ENCODE measurements around the gene PSMD6. TPM values are rescaled to one million over a fixed set of nuclear protein-coding genes. Genes with fewer than 3 reads are reported as not detected.

The PSMD6 gene
- total and polyA plus RNA-seq, 2 donors from 2014 or later, result 62.7 to 78.0 TPM

DNA sequence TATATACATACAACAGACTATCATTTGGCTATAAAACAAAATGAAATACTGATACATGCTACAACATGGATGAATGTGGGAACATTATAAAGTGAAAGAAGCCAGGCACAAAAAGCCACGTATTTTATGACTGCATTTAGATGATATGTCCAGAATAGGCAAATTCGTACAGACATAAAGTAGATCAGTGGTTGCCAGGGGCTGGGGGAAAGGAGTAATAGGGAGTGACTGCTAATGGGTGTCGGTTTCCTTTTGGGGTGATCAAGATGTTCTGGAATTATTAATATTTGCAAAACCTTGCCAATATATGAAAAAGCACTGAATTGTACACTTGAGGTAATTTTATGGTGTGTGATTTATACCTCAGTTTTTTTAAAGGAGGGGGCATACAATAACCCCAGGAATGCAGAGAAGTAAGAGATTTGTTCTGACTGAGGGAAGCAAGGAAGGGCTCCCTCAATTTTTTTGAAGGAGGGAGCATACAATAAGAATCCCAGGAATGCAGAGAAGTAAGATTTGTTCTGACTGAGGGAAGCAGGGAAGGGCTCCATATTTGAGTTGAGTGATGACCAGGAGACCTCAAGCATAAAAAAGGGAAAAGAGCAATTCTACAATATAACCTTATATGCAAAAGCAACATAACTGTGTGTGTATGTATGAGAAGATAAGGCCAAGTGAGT lies 6.2 kb downstream of the PSMD6 start:
- Histone ChIP-seq H3K4me3 (ENCODE audit: low read length in 3 of 3) (no peak overlapping the region), H3K27ac (ENCODE audit: low read depth in 2 of 2, low read length in 2 of 2) (no peak overlapping the region), H3K9me3 (ENCODE audit: control insufficient read depth in 2 of 3, insufficient read depth in 1 of 3, low read length in 3 of 3) (no peaks in the 10 kb centered on the region), H3K4me1 (ENCODE audit: control insufficient read depth in 2 of 3, insufficient read depth in 2 of 3, low read depth in 1 of 3, low read length in 3 of 3) (peaks cover 0 to 2% (median under 1%) of the 10 kb centered on the region in 3 donors), H3K36me3 (ENCODE audit: control insufficient read depth in 2 of 3, insufficient read depth in 3 of 3, low read length in 3 of 3) (peaks cover 22 to 75% (median 33%) of the 10 kb centered on the region in 3 donors), H3K9ac (ENCODE audit: low read length in 3 of 3) (no peak overlapping the region), H3K27me3 (ENCODE audit: control insufficient read depth, insufficient read depth, low read length) (no peaks in the 10 kb centered on the region)
- FAIRE-seq (no peak), DNase-seq (no peak)
- TF ChIP-seq, protein P1, sequence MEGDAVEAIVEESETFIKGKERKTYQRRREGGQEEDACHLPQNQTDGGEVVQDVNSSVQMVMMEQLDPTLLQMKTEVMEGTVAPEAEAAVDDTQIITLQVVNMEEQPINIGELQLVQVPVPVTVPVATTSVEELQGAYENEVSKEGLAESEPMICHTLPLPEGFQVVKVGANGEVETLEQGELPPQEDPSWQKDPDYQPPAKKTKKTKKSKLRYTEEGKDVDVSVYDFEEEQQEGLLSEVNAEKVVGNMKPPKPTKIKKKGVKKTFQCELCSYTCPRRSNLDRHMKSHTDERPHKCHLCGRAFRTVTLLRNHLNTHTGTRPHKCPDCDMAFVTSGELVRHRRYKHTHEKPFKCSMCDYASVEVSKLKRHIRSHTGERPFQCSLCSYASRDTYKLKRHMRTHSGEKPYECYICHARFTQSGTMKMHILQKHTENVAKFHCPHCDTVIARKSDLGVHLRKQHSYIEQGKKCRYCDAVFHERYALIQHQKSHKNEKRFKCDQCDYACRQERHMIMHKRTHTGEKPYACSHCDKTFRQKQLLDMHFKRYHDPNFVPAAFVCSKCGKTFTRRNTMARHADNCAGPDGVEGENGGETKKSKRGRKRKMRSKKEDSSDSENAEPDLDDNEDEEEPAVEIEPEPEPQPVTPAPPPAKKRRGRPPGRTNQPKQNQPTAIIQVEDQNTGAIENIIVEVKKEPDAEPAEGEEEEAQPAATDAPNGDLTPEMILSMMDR (IDR thresholded peaks at IDR 0.05; ENCODE audit: borderline replicate concordance, extremely low read depth, insufficient read depth), result no peak
- intact Hi-C loops (cut with DNase I), result no loop called here

DNA sequence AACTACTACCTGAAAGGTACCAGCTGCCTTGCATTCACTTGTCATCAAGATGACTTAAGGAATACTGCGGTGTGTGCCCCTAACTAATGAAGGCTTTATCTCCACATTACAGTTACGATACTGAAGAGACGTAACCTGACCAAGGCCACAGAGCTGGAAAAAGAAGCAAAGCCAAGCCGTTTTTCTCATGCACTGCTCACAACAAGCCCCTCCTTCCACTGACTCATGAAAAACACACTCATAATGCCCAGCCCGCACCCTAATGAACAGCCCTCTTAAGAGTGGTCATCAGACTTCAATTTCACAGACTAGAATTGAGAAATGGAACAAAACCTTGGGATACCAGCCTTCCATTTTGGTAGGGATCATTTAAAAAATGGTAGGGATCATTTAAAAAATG lies 11.6 kb downstream of the PSMD6 start:
- H3K9me3 ChIP-seq (ENCODE audit: control insufficient read depth in 2 of 3, insufficient read depth in 1 of 3, low read length in 3 of 3), result no peaks in the 10 kb centered on the region
- DNase-seq (no peak), FAIRE-seq (no peak)
- no peak overlapping the region for H3K9ac ChIP-seq (ENCODE audit: low read length in 3 of 3)
- H3K27ac ChIP-seq (ENCODE audit: low read depth in 2 of 2, low read length in 2 of 2), result no peak overlapping the region
- peaks cover 0 to 12% (median 6%) of the 10 kb centered on the region in 3 donors for H3K4me1 ChIP-seq (ENCODE audit: control insufficient read depth in 2 of 3, insufficient read depth in 2 of 3, low read depth in 1 of 3, low read length in 3 of 3)
- H3K4me3 ChIP-seq (ENCODE audit: low read length in 3 of 3), result no peak overlapping the region
- H3K27me3 ChIP-seq (ENCODE audit: control insufficient read depth, insufficient read depth, low read length), result no peaks in the 10 kb centered on the region
- H3K36me3 ChIP-seq (ENCODE audit: control insufficient read depth in 2 of 3, insufficient read depth in 3 of 3, low read length in 3 of 3), result peaks cover 24 to 78% (median 30%) of the 10 kb centered on the region in 3 donors
- TF ChIP-seq, protein P1 (IDR thresholded peaks at IDR 0.05; ENCODE audit: borderline replicate concordance, extremely low read depth, insufficient read depth), result no peak
- intact Hi-C loops (cut with DNase I), result no loop called here

DNA sequence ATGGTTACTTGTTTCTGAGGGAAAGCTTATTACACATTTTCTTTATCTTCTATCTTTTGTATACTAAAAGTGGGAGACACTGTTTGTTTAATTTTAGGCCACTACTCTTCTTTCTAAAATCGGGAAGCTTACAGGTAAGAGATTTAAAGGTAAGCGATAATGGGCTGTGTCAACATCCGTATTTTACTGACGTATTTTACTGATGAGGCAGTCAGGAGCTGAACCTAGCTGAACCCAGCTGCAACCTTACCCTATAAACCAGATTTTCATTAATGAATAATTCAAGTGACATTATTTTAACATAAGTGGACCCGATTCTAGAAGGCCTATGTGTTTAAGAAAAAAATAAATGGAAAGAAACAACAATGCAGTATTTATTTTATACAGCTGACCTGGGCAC lies 13.1 kb downstream of the PSMD6 start:
- no peaks in the 10 kb centered on the region for H3K27me3 ChIP-seq (ENCODE audit: control insufficient read depth, insufficient read depth, low read length)
- H3K9me3 ChIP-seq (ENCODE audit: control insufficient read depth in 2 of 3, insufficient read depth in 1 of 3, low read length in 3 of 3), result no peaks in the 10 kb centered on the region
- peaks cover 0 to 12% (median 6%) of the 10 kb centered on the region in 3 donors for H3K4me1 ChIP-seq (ENCODE audit: control insufficient read depth in 2 of 3, insufficient read depth in 2 of 3, low read depth in 1 of 3, low read length in 3 of 3)
- DNase-seq (no peak), FAIRE-seq (no peak)
- peaks cover 29 to 77% (median 32%) of the 10 kb centered on the region in 3 donors for H3K36me3 ChIP-seq (ENCODE audit: control insufficient read depth in 2 of 3, insufficient read depth in 3 of 3, low read length in 3 of 3)
- TF ChIP-seq, protein P1 (IDR thresholded peaks at IDR 0.05; ENCODE audit: borderline replicate concordance, extremely low read depth, insufficient read depth), result no peak
- H3K27ac ChIP-seq (ENCODE audit: low read depth in 2 of 2, low read length in 2 of 2), result peak overlapping the region in 1 of 2 donors; percentile 14
- H3K9ac ChIP-seq (ENCODE audit: low read length in 3 of 3), result no peak overlapping the region
- H3K4me3 ChIP-seq (ENCODE audit: low read length in 3 of 3), result no peak overlapping the region
- intact Hi-C loops (cut with DNase I), result no loop called here
